NCI-H1048 (cell line): ENCODE measurements around the gene SPPL2B.
"Not testable (repeated sequence)": the region's sequence is repeated elsewhere in the genome, so short reads cannot be mapped to it uniquely, and the experiment has no call there.

ENCODE experiments used
- DNase-seq: peaks from one replicate; lab custom pipeline; 2025; lab: John Stamatoyannopoulos, UW

SPPL2B gene

DNA sequence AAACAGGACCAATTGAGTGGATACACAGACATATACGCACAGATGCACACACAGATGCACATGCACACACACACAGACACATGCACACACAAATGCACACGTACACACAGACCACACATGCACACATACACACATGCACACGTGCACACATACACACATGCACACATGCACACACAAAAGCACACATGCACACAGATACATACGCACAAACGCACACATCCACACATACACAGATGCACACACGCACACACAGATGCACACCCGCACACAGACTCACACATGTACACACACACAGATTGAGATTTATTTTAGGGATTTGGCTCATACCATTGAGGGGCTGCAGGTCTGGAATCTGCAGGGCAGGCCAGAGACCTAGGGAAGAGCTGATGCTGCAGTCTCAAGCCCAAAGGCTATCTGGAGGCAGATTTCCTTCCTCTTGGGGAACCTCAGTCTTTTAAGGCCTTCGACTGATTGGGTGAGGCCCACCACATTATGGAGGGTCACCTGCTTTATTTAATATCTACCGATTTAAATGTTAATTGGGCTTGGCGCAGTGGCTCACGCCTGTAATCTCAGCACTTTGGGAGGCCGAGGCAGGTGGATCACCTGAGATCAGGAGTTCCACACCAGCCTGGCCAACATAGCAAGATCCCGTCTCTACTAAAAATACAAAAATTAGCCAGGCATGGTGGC, 54.2 kb downstream of the SPPL2B start:
- no peak for DNase-seq

- peak; percentile 84 for DNase-seq
Measured at GRCh38 chr19:2385053-2385721, 56.7 kb downstream of the SPPL2B start.

DNA sequence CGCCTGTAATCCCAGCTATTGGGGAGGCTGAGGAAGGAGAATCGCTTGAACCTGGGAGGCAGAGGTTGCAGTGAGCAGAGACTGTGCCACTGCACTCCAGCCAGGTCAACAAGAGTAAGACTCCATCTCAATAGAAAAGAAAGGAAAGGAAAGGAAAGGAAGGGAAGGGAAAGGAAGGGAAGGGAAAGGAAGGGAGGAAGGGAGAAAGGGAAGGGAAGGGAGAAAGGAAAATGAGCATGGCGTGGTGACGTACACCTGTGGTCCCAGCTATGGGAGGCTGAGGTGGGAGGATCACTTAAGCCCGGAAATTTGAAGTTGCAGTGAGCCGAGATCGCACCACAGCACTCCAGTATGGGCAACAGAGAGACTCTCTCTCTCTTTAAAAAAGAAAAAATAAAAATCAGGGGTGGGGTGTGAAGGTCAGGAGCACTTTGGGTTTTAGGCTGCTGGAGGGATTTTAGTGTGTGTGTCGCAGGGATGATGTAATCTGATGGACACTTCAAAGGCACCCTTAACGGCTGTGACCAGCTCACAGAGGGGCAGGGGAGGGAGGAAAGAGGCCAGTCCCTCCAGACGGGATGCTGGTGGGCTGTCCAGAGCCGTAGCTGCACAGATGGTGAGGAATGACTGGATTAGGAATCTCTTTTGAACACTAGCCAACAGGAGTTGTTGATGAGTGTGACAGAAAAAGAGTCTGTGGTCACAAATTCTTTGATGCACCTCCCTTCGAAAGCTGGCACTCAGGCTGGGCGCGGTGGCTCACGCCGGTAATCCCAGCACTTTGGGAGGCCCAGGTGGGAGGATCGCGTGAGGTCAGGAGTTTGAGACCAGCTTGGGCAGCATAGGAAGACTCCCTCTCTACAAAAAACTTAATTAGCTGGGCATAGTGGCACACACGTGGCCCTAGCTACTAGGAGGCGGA, 59.1 kb downstream of the SPPL2B start:
- DNase-seq, result no peak

GRCh38 chr19:2389594-2389993, 61.1 kb downstream of the SPPL2B start:
- no peak for DNase-seq

GRCh38 chr19:2391118-2391725, 62.7 kb downstream of the SPPL2B start:
- peak; percentile 41 for DNase-seq

DNA sequence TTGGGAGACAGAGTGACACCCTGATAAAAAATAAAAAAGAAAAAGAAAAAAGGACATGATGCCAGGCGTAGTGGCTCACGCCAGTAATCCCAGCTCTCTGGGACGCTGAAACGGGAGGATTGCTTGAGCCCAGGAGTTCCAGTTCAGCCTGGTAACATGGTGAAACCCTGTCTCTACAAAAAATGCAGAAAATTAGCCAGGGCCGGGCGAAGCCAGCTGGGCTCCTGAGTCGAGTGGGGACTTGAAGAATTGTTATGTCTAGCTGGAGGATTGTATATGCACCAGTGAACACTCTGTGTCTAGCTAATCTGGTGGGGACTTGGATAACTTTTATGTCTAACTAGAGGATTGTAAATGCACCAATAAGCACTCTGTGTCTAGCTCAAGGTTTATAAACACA, 63.9 kb downstream of the SPPL2B start:
- DNase-seq, result no peak

GRCh38 chr19:2392899-2393298, 64.4 kb downstream of the SPPL2B start:
- DNase-seq, result not testable (repeated sequence)

- no peak for DNase-seq
Measured at GRCh38 chr19:2394054-2394441, 65.6 kb downstream of the SPPL2B start.

GRCh38 chr19:2394442-2395292, 66.2 kb downstream of the SPPL2B start:
- no peak for DNase-seq

DNA sequence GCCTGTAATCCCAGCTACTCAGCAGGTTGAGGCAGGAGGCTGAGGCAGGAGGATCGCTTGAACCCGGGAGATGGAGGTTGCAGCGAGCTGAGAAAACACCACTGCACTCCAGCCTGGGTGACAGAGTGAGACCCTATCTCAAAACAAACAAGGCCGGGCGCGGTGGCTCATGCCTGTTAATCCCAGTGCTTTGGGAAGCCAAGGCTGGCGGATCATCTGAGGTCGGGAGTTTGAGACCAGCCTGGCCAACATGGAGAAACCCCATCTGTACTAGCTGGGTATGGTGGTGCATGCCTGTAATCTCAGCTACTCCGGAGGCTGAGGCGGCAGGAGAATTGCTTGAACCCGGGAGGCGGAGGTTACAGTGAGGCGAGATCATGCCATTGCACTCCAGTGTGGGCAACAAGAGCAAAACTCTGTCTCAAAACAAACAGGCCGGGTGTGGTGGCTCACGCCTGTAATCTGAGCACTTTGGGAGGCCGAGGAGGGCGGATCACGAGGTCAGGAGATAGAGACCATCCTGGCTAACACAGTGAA, 66.9 kb downstream of the SPPL2B start:
- DNase-seq, result not testable (repeated sequence)

DNA sequence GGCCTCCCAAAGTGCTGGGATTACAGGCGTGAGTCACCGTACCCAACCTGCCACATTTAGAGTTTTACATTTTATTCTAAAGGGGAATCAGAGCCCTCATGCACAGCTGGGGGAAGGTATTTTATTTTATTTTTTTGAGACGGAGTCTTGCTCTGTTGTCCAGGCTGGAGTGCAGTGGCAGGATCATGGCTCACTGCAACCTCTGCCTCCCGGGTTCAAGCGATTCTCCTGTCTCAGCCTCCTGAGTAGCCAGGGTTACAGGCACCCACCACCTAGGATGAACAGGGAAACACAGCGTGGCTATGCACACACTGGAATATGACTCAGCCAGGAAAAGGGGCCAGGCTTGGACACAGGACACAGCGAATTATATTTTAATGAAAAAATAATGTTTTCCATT, 68.7 kb downstream of the SPPL2B start:
- not testable (repeated sequence) for DNase-seq

DNA sequence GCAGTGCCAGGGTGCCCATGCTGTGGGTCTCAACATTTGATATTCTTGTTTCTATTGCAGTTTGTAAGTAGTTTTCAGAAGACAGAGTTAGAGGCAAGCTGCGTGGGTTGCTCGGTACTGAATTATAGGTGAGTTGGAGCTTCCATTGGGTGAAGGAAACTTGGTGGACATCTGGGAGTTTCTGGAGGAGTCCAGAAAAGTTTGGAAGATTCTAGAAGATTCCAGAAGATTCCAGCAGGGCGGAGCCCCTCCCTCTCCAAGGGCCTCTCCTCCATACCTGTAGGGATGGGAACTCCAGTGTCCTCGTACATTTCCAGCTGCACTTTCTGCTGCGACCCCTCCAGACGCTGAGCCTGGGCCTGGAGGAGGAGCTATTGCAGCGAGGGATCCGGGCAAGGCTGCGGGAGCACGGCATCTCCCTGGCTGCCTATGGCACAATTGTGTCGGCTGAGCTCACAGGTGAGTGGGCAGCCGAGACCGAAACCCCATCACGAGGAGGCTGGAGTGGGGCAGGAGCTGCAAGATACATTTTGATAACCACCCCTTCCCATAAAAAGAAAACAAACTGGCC, 70.3 kb downstream of the SPPL2B start:
- DNase-seq, result no peak

GRCh38 chr19:2399582-2399981, 71.1 kb downstream of the SPPL2B start:
- DNase-seq, result no peak
